Nephron progenitor cell (in vitro differentiated cells): ENCODE results near the gene ANG.
"Not testable (repeated sequence)": the region's sequence is repeated elsewhere in the genome, so short reads cannot be mapped to it uniquely, and the experiment has no call there.

Experiments
- DNase-seq: peaks from one replicate; pipeline ENCODE4 v3.0.0; 2021
- H3K27ac Mint-ChIP-seq: 2 replicates; pipeline ENCODE4 v1.8.0; 2021; ENCODE audit warnings: mild to moderate bottlenecking, moderate library complexity, mixed read lengths
- H3K27me3 Mint-ChIP-seq: 2 replicates; pipeline ENCODE4 v1.8.0; 2021; ENCODE audit warnings: mild to moderate bottlenecking, low read depth, mixed read lengths; ENCODE audit not compliant: poor library complexity
- H3K36me3 Mint-ChIP-seq: 2 replicates; pipeline ENCODE4 v1.8.0; 2021; ENCODE audit warnings: low read depth, mixed read lengths
- H3K4me1 Mint-ChIP-seq: 2 replicates; pipeline ENCODE4 v1.8.0; 2021; ENCODE audit warnings: mixed read lengths
- H3K4me3 Mint-ChIP-seq: 2 replicates; pipeline ENCODE4 v1.8.0; 2021; ENCODE audit warnings: mild to moderate bottlenecking, moderate library complexity, mixed read lengths
- H3K9me3 Mint-ChIP-seq: 2 replicates; pipeline ENCODE4 v1.8.0; 2021; ENCODE audit warnings: mild to moderate bottlenecking, moderate library complexity, mixed read lengths
- CTCF ChIP-seq: fragments of 200-600 bp; sonication (generic); IDR thresholded peaks from 2 replicates; pipeline ENCODE4 v1.5.0; 2021; ENCODE audit warnings: antibody characterized with exemption

ANG gene

GRCh38 chr14:20698934-20699333 is 10.4 kb downstream of the ANG start:
- H3K27ac Mint-ChIP-seq, result no peak overlapping the region
- no peak for DNase-seq
- no peak overlapping the region for H3K4me3 Mint-ChIP-seq
- H3K4me1 Mint-ChIP-seq, result peaks cover 5% of the 10 kb centered on the region
- H3K36me3 Mint-ChIP-seq, result no peaks in the 10 kb centered on the region
- peaks cover 4% of the 10 kb centered on the region for H3K27me3 Mint-ChIP-seq
- no peaks in the 10 kb centered on the region for H3K9me3 Mint-ChIP-seq
- no peak for TF ChIP-seq CTCF

DNA sequence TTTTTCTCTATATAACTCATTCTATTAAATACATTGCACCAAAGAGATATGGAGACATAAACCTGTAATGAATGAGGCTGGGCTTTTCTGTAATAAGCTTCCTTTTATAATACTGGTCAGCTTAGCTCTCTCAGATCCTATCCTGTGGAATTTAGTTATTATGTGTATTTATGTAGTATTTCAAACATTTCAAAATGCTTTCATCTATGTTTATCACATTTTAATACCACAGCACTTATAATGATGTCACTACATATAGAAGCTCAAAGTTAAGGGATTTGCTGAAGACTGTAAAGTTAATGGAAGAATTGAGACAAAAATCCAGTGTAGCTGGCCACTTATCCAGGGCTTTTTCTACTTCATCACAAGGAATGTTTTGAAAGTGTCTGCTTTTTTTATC is 11.4 kb downstream of the ANG start:
- TF ChIP-seq CTCF, result no peak
- Mint-ChIP-seq H3K9me3 (no peaks in the 10 kb centered on the region), H3K36me3 (no peaks in the 10 kb centered on the region), H3K4me1 (peaks cover 5% of the 10 kb centered on the region), H3K27ac (no peak overlapping the region), H3K4me3 (no peak overlapping the region), H3K27me3 (peaks cover 4% of the 10 kb centered on the region)
- no peak for DNase-seq

DNA sequence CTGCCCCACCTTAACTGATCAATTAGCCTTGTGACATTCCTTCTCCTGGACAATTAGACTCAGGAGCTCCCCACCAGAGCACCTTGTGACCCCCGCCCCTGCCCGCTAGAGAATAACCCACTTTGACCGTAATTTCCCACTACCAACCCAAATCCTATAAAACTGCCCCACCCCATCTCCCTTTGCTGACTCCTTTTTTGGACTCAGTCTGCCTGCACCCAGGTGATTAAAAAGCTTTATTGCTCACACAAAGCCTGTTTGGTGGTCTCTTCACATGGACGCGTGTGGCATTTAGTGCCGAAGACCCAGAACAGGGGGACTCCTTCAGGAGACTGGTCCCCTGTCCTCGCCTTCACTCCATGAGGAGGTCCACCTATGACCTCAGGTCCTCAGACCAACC is 12.4 kb downstream of the ANG start:
- not testable (repeated sequence) for H3K9me3 Mint-ChIP-seq, DNase-seq, H3K27me3 Mint-ChIP-seq, H3K4me3 Mint-ChIP-seq, H3K27ac Mint-ChIP-seq, H3K36me3 Mint-ChIP-seq, H3K4me1 Mint-ChIP-seq

DNA sequence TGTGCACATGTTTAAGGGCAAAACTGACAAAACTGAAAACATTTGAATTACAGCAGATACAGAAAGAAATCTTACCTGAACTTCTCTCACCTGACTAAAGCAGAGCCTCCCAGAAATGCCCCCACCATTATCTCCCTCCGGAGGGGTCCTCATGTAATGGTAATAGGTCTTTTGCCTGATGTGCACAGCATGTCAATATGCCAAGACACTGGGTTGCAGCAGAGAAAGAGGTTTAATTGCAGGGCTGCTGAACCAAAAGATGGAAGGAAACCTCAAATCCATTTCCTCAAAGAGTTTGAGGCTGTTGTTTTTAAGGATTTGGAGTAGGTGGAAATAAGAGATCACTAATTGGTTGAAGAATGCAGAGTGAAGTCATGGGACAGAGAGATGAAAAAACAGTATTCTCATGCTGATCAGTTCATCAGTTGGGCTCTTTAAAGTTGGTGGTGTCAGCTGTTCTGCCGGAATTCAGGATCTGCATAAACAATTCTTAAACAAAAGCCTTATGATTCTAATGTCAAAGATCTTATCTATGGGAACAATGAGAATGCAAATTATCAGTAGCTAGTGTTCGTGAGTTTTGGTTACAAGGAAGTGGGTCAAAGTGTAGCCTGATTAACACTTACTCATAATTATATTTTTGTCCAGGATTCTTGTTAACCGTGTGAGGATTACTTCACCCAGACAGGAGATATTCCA is 18.2 kb downstream of the ANG start:
- Mint-ChIP-seq H3K27me3 (peaks cover 4% of the 10 kb centered on the region), H3K4me3 (no peak overlapping the region), H3K27ac (no peak overlapping the region), H3K36me3 (no peaks in the 10 kb centered on the region), H3K4me1 (no peaks in the 10 kb centered on the region), H3K9me3 (peaks cover 3% of the 10 kb centered on the region)
- no peak for TF ChIP-seq CTCF
- no peak for DNase-seq

DNA sequence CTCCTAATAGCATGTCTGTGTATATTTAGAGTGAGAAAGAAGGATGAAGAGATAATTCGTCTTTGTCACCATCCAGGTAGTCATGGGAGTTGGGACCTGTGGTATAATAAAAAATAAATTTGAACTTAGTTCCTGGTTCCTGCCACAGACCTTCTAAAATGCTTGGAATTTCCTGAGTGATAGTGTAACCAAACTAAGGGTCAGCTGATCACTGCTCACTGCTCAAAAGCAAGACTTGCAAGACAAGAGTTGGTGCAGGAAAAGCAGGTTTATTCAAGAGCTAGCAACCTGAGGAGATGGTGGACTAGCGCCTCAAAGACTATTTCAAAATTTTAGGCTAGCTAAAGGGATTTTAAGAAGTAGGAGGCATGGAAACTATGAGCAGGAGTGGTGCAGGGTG is 19.1 kb downstream of the ANG start:
- Mint-ChIP-seq H3K36me3 (no peaks in the 10 kb centered on the region), H3K4me3 (no peak overlapping the region), H3K4me1 (no peaks in the 10 kb centered on the region), H3K27ac (no peak overlapping the region), H3K27me3 (peaks cover 4% of the 10 kb centered on the region), H3K9me3 (peaks cover 3% of the 10 kb centered on the region)
- no peak for DNase-seq
- TF ChIP-seq CTCF, result no peak

GRCh38 chr14:20711261-20711660 is 22.7 kb downstream of the ANG start:
- Mint-ChIP-seq H3K27me3 (peaks cover 4% of the 10 kb centered on the region), H3K4me3 (no peak overlapping the region), H3K4me1 (peaks cover 5% of the 10 kb centered on the region), H3K36me3 (peaks cover 5% of the 10 kb centered on the region), H3K9me3 (peaks cover 7% of the 10 kb centered on the region), H3K27ac (no peak overlapping the region)
- no peak for DNase-seq
- no peak for TF ChIP-seq CTCF
